GM23338 (cell line): Measurements from ENCODE around the gene UGGT2. TPM values are rescaled to one million over a fixed set of nuclear protein-coding genes. Genes with fewer than 3 reads are reported as not detected.

ENCODE experiments used
- ATAC-seq: fragments of 200-7000 bp; cut with Tn5 transposase; 3 replicates; pipeline ENCODE4 v1.9.1; 2020
- DNase-seq: peaks from one replicate; pipeline ENCODE4 v3.0.0-alpha.2; 2015; ENCODE audit warnings: low spot score
- H2AFZ ChIP-seq: fragments of 200-600 bp; sonication (generic); 2 replicates; pipeline ENCODE4 v1.8.0; 2016; ENCODE audit warnings: antibody characterized with exemption, mild to moderate bottlenecking, moderate library complexity
- H3F3A ChIP-seq: fragments of 200-600 bp; sonication (generic); replicated peaks from 2 replicates; pipeline ENCODE4 v1.8.0; 2017; ENCODE audit warnings: antibody characterized with exemption, mixed run types, low read depth
- H3K27ac ChIP-seq: fragments of 200-600 bp; sonication (generic); 2 replicates; pipeline ENCODE4 v1.6.1; 2016; ENCODE audit warnings: low read depth
- H3K27me3 ChIP-seq: fragments of 200-600 bp; sonication (generic); 2 replicates; pipeline ENCODE4 v1.8.0; 2016; ENCODE audit warnings: mild to moderate bottlenecking, mixed run types, moderate library complexity; ENCODE audit not compliant: insufficient read depth
- H3K36me3 ChIP-seq: fragments of 200-600 bp; sonication (generic); 2 replicates; pipeline ENCODE4 v1.8.0; 2016; ENCODE audit warnings: mild to moderate bottlenecking; ENCODE audit not compliant: insufficient read depth
- H3K4me1 ChIP-seq: fragments of 200-600 bp; sonication (generic); 2 replicates; pipeline ENCODE4 v1.8.0; 2016; ENCODE audit warnings: mild to moderate bottlenecking, moderate library complexity; ENCODE audit not compliant: insufficient read depth
- H3K4me2 ChIP-seq: fragments of 200-600 bp; sonication (generic); 2 replicates; pipeline ENCODE4 v1.7.1; 2017; ENCODE audit warnings: mixed run types
- H3K4me3 ChIP-seq: fragments of 200-600 bp; sonication (generic); 2 replicates; pipeline ENCODE4 v1.6.1; 2016; ENCODE audit warnings: mixed run types
- H3K79me2 ChIP-seq: fragments of 200-600 bp; sonication (generic); replicated peaks from 2 replicates; pipeline ENCODE4 v1.8.0; 2017; ENCODE audit warnings: mild to moderate bottlenecking; ENCODE audit not compliant: insufficient read depth
- H3K9me2 ChIP-seq: fragments of 200-600 bp; sonication (generic); 2 replicates; pipeline ENCODE4 v1.8.0; 2017; ENCODE audit not compliant: insufficient read depth
- H4K20me1 ChIP-seq: fragments of 200-600 bp; sonication (generic); replicated peaks from 2 replicates; pipeline ENCODE4 v1.8.0; 2017; ENCODE audit warnings: mild to moderate bottlenecking; ENCODE audit not compliant: insufficient read depth
- H3K27ac Mint-ChIP-seq: 2 replicates; pipeline ENCODE4 v1.8.0; 2020; ENCODE audit warnings: inconsistent platforms, mild to moderate bottlenecking, moderate library complexity, mixed read lengths
- H3K27me3 Mint-ChIP-seq: 3 replicates; pipeline ENCODE4 v1.8.0; 2022; ENCODE audit warnings: low read depth, mild to moderate bottlenecking, moderate library complexity, mixed read lengths, inconsistent platforms; ENCODE audit not compliant: insufficient read depth, poor library complexity
- H3K36me3 Mint-ChIP-seq: 3 replicates; pipeline ENCODE4 v1.8.0; 2021; ENCODE audit warnings: low read depth, mild to moderate bottlenecking, inconsistent platforms, moderate library complexity, mixed read lengths
- H3K4me1 Mint-ChIP-seq: 3 replicates; pipeline ENCODE4 v1.8.0; 2020; ENCODE audit warnings: mild to moderate bottlenecking, inconsistent platforms, mixed read lengths
- H3K4me3 Mint-ChIP-seq: 3 replicates; pipeline ENCODE4 v1.8.0; 2021; ENCODE audit warnings: moderate library complexity, mild to moderate bottlenecking, inconsistent platforms, mixed read lengths
- H3K9me3 Mint-ChIP-seq: 3 replicates; pipeline ENCODE4 v1.8.0; 2020; ENCODE audit warnings: moderate library complexity, mild to moderate bottlenecking, inconsistent platforms, mixed read lengths
- CREB1 ChIP-seq: fragments of 250-450 bp; sonication (Bioruptor Pico); IDR thresholded peaks from 2 replicates; pipeline ENCODE4 v1.5.0; 2020; ENCODE audit warnings: low read depth, mild to moderate bottlenecking, moderate library complexity
- EZH2 ChIP-seq: fragments of 200-600 bp; sonication (generic); IDR thresholded peaks from one replicate; pipeline ENCODE4 v1.8.0; 2017; ENCODE audit warnings: antibody characterized with exemption, mild to moderate bottlenecking, low read depth; ENCODE audit not compliant: unreplicated experiment
- EZH2phosphoT487 ChIP-seq: fragments of 200-600 bp; sonication (generic); IDR thresholded peaks from one replicate; pipeline ENCODE4 v1.8.1; 2018; ENCODE audit warnings: antibody characterized with exemption; ENCODE audit not compliant: unreplicated experiment
- JUNB ChIP-seq: IDR thresholded peaks from one replicate; pipeline ENCODE4 v1.6.1; 2016; ENCODE audit warnings: antibody characterized with exemption; ENCODE audit not compliant: unreplicated experiment
- NANOG ChIP-seq: IDR thresholded peaks from 2 replicates; pipeline ENCODE4 v1.6.1; 2016; ENCODE audit warnings: antibody characterized with exemption, borderline replicate concordance
- POLR2AphosphoS5 ChIP-seq: IDR thresholded peaks from 2 replicates; pipeline ENCODE4 v1.6.1; 2016; ENCODE audit warnings: antibody characterized with exemption, low read depth
- STAT1 ChIP-seq: IDR thresholded peaks from one replicate; pipeline ENCODE4 v1.6.1; 2016; ENCODE audit warnings: antibody characterized with exemption; ENCODE audit not compliant: unreplicated experiment
- ZNF114 ChIP-seq: fragments of 250-450 bp; sonication (Bioruptor Pico); IDR thresholded peaks from 2 replicates; pipeline ENCODE4 v1.5.0; 2020; ENCODE audit warnings: mild to moderate bottlenecking, moderate library complexity
- ZNF331 ChIP-seq: fragments of 250-450 bp; sonication (Bioruptor Pico); IDR thresholded peaks from 2 replicates; pipeline ENCODE4 v1.5.0; 2020; ENCODE audit warnings: low read depth, mild to moderate bottlenecking, moderate library complexity
- polyA plus RNA-seq: library from polyadenylated mRNA; unstranded; fragments of >200 nt; fragmentation: Nextera tagmentation; extraction: Ambion mirVana; gene quantifications from 2 replicates; pipeline ENCODE4 v1.2.1, GENCODE V29; 2016
- total RNA-seq: library from RNA; depleted of rRNA; stranded (reverse); fragments of >200 nt; shearing (Covaris generic); gene quantifications from 2 replicates; pipeline ENCODE4 v1.2.3, GENCODE V29; 2014
- TF ChIP-seq, protein P1 (sequence below): fragments of 250-450 bp; sonication (Bioruptor Pico); IDR thresholded peaks from 2 replicates; pipeline ENCODE4 v1.5.0; 2020; ENCODE audit warnings: mild to moderate bottlenecking, moderate library complexity
- TF ChIP-seq, protein P2 (sequence below): IDR thresholded peaks from one replicate; pipeline ENCODE4 v1.6.1; 2018; ENCODE audit warnings: antibody characterized with exemption; ENCODE audit not compliant: unreplicated experiment

UGGT2 gene
- total and polyA plus RNA-seq, 2 experiments from 2014 or later = 44.0 to 60.5 TPM

DNA sequence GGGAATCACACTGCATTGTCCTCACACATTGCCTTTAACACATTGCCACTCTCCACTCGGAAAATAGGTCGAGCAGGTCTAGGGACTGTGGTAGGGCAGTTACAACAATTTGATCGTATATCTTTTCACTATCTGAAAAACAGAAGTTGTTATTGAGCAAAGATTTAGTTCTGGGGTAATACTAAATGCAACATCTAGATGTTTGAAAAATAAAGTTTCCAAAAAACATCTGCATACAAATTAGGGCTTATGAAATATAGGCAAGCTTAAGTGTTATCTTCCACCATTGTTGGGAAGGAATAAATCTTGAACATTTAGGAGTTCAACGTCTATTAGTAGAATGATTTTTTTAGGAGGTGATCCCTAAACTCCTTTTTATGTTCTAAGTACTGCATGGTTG, 35.9 kb upstream of the UGGT2 start (continued):
- TF ChIP-seq, protein P1, sequence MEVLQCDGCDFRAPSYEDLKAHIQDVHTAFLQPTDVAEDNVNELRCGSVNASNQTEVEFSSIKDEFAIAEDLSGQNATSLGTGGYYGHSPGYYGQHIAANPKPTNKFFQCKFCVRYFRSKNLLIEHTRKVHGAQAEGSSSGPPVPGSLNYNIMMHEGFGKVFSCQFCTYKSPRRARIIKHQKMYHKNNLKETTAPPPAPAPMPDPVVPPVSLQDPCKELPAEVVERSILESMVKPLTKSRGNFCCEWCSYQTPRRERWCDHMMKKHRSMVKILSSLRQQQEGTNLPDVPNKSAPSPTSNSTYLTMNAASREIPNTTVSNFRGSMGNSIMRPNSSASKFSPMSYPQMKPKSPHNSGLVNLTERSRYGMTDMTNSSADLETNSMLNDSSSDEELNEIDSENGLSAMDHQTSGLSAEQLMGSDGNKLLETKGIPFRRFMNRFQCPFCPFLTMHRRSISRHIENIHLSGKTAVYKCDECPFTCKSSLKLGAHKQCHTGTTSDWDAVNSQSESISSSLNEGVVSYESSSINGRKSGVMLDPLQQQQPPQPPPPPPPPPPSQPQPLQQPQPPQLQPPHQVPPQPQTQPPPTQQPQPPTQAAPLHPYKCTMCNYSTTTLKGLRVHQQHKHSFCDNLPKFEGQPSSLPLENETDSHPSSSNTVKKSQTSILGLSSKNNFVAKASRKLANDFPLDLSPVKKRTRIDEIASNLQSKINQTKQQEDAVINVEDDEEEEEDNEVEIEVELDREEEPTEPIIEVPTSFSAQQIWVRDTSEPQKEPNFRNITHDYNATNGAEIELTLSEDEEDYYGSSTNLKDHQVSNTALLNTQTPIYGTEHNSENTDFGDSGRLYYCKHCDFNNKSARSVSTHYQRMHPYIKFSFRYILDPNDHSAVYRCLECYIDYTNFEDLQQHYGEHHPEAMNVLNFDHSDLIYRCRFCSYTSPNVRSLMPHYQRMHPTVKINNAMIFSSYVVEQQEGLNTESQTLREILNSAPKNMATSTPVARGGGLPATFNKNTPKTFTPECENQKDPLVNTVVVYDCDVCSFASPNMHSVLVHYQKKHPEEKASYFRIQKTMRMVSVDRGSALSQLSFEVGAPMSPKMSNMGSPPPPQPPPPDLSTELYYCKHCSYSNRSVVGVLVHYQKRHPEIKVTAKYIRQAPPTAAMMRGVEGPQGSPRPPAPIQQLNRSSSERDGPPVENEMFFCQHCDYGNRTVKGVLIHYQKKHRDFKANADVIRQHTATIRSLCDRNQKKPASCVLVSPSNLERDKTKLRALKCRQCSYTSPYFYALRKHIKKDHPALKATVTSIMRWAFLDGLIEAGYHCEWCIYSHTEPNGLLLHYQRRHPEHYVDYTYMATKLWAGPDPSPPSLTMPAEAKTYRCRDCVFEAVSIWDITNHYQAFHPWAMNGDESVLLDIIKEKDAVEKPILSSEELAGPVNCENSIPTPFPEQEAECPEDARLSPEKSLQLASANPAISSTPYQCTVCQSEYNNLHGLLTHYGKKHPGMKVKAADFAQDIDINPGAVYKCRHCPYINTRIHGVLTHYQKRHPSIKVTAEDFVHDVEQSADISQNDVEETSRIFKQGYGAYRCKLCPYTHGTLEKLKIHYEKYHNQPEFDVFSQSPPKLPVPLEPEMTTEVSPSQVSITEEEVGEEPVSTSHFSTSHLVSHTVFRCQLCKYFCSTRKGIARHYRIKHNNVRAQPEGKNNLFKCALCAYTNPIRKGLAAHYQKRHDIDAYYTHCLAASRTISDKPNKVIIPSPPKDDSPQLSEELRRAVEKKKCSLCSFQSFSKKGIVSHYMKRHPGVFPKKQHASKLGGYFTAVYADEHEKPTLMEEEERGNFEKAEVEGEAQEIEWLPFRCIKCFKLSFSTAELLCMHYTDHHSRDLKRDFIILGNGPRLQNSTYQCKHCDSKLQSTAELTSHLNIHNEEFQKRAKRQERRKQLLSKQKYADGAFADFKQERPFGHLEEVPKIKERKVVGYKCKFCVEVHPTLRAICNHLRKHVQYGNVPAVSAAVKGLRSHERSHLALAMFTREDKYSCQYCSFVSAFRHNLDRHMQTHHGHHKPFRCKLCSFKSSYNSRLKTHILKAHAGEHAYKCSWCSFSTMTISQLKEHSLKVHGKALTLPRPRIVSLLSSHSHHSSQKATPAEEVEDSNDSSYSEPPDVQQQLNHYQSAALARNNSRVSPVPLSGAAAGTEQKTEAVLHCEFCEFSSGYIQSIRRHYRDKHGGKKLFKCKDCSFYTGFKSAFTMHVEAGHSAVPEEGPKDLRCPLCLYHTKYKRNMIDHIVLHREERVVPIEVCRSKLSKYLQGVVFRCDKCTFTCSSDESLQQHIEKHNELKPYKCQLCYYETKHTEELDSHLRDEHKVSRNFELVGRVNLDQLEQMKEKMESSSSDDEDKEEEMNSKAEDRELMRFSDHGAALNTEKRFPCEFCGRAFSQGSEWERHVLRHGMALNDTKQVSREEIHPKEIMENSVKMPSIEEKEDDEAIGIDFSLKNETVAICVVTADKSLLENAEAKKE (CRISPR knock-in tag) = no peak

DNA sequence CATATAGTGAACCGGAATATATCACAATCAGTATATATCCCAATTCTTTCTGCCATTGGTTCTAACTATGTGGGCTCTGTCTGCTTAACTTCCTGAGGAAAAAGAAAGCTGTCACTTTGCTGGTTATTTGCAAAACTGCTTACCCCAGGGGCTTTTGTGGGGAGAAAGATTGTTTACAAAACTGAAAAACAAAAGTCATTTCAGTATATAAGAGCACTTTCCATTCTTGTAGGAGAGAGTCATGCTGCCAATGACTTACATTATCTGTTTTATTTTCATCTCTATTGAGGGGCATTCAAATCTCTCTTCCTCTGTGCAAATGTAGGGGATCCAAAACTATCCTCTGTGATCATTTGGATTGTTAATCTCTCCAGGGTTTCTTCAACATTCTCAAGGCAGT, 33.5 kb upstream of the UGGT2 start:
- H3K9me3 Mint-ChIP-seq = no peaks in the 10 kb centered on the region; the same call in 2 of the 3 replicates
- H3K4me2 ChIP-seq = no peak overlapping the region
- H3K27me3 ChIP-seq = peaks cover 38% of the 10 kb centered on the region
- no peaks in the 10 kb centered on the region for H4K20me1 ChIP-seq
- peaks cover 14% of the 10 kb centered on the region for H3K4me1 ChIP-seq
- peaks cover 26% of the 10 kb centered on the region for H3K27me3 Mint-ChIP-seq
- H3F3A ChIP-seq = no peaks in the 10 kb centered on the region
- H3K27ac ChIP-seq = no peak overlapping the region
- no peak overlapping the region for H3K4me3 Mint-ChIP-seq
- DNase-seq (no peak), ATAC-seq (no peak)
- no peak overlapping the region for H2AFZ ChIP-seq
- H3K4me1 Mint-ChIP-seq = peaks cover 27% of the 10 kb centered on the region
- no peaks in the 10 kb centered on the region for H3K9me2 ChIP-seq
- no peaks in the 10 kb centered on the region for H3K36me3 ChIP-seq
- no peak overlapping the region for H3K4me3 ChIP-seq
- no peaks in the 10 kb centered on the region for H3K36me3 Mint-ChIP-seq
- no peak overlapping the region for H3K27ac Mint-ChIP-seq
- H3K79me2 ChIP-seq = no peaks in the 10 kb centered on the region
- TF ChIP-seq EZH2 (no peak), CREB1 (CRISPR knock-in tag) (no peak), POLR2AphosphoS5 (no peak), STAT1 (no peak), JUNB (no peak), ZNF331 (no peak), ZNF114 (no peak), EZH2phosphoT487 (no peak), NANOG (no peak)
- TF ChIP-seq, protein P2, sequence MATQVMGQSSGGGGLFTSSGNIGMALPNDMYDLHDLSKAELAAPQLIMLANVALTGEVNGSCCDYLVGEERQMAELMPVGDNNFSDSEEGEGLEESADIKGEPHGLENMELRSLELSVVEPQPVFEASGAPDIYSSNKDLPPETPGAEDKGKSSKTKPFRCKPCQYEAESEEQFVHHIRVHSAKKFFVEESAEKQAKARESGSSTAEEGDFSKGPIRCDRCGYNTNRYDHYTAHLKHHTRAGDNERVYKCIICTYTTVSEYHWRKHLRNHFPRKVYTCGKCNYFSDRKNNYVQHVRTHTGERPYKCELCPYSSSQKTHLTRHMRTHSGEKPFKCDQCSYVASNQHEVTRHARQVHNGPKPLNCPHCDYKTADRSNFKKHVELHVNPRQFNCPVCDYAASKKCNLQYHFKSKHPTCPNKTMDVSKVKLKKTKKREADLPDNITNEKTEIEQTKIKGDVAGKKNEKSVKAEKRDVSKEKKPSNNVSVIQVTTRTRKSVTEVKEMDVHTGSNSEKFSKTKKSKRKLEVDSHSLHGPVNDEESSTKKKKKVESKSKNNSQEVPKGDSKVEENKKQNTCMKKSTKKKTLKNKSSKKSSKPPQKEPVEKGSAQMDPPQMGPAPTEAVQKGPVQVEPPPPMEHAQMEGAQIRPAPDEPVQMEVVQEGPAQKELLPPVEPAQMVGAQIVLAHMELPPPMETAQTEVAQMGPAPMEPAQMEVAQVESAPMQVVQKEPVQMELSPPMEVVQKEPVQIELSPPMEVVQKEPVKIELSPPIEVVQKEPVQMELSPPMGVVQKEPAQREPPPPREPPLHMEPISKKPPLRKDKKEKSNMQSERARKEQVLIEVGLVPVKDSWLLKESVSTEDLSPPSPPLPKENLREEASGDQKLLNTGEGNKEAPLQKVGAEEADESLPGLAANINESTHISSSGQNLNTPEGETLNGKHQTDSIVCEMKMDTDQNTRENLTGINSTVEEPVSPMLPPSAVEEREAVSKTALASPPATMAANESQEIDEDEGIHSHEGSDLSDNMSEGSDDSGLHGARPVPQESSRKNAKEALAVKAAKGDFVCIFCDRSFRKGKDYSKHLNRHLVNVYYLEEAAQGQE = no peak
